ENCODE measurements around the gene TBCD.
"Not testable (repeated sequence)": the region's sequence is repeated elsewhere in the genome, so short reads cannot be mapped to it uniquely, and the experiment has no call there.

Gene TBCD

GRCh38 chr17:82767041-82767754 lies 15.3 kb downstream of the TBCD start:
- DNase-seq: peak; percentile 24 to 45

GRCh38 chr17:82769041-82769440 lies 17.2 kb downstream of the TBCD start:
- no peak for DNase-seq

- no peak for DNase-seq
These were observed 20.2 kb downstream of the TBCD start for GRCh38 chr17:82772026-82772425.

- DNase-seq: not testable (repeated sequence)
These were observed 22.6 kb downstream of the TBCD start for GRCh38 chr17:82774456-82774855.

GRCh38 chr17:82775001-82775823 lies 23.3 kb downstream of the TBCD start:
- DNase-seq: peak; percentile 21 to 33

- no peak for DNase-seq
These were observed 24.6 kb downstream of the TBCD start for GRCh38 chr17:82776454-82776853.

- peak in 1 of 2 donors; percentile 32 for DNase-seq
These were observed 26.0 kb downstream of the TBCD start for GRCh38 chr17:82777778-82778375.

GRCh38 chr17:82779541-82779940 lies 27.7 kb downstream of the TBCD start:
- DNase-seq: no peak

- no peak for DNase-seq
These were observed 28.3 kb downstream of the TBCD start for GRCh38 chr17:82780195-82780594.

- DNase-seq: no peak
These were observed 29.4 kb downstream of the TBCD start for GRCh38 chr17:82780971-82781893.

- DNase-seq: peak; percentile 84 to 86
These were observed 30.0 kb downstream of the TBCD start for GRCh38 chr17:82781894-82782274.

GRCh38 chr17:82782657-82783207 lies 30.9 kb downstream of the TBCD start:
- DNase-seq: peak in 1 of 2 donors; percentile 29

GRCh38 chr17:82783498-82783897 lies 31.6 kb downstream of the TBCD start:
- no peak for DNase-seq

GRCh38 chr17:82785581-82785980 lies 33.7 kb downstream of the TBCD start:
- not testable (repeated sequence) for DNase-seq

GRCh38 chr17:82786427-82786826 lies 34.6 kb downstream of the TBCD start:
- DNase-seq: no peak

GRCh38 chr17:82787081-82787848 lies 35.4 kb downstream of the TBCD start:
- no peak for DNase-seq

- no peak for DNase-seq
These were observed 36.5 kb downstream of the TBCD start for GRCh38 chr17:82788206-82789001.

GRCh38 chr17:82789051-82789592 lies 37.3 kb downstream of the TBCD start:
- no peak for DNase-seq

GRCh38 chr17:82789806-82790205 lies 37.9 kb downstream of the TBCD start:
- no peak for DNase-seq

- no peak for DNase-seq
These were observed 38.5 kb downstream of the TBCD start for GRCh38 chr17:82790391-82790790.

All from CD4-positive, alpha-beta T cell treated with Interleukin-1 beta for 1 hour (primary cell).